NCI-H524 treated with DMSO at 0.1 percent for 48 hours (cell line): ENCODE measurements around the gene ARHGAP6.
"Not testable (repeated sequence)": the region's sequence is repeated elsewhere in the genome, so short reads cannot be mapped to it uniquely, and the experiment has no call there.

Experiments
- DNase-seq: peaks from one replicate; lab custom pipeline; 2025; lab: John Stamatoyannopoulos, UW

The ARHGAP6 gene

GRCh38 chrX:11641349-11642065 is 24.2 kb downstream of the ARHGAP6 start:
- DNase-seq: no peak

GRCh38 chrX:11640089-11640488 is 25.6 kb downstream of the ARHGAP6 start:
- no peak for DNase-seq

GRCh38 chrX:11632732-11633131 is 33.0 kb downstream of the ARHGAP6 start:
- DNase-seq: no peak

- DNase-seq: no peak
These were observed 36.0 kb downstream of the ARHGAP6 start for GRCh38 chrX:11629593-11630211.

GRCh38 chrX:11628399-11628798 is 37.3 kb downstream of the ARHGAP6 start:
- no peak for DNase-seq

GRCh38 chrX:11626351-11626750 is 39.4 kb downstream of the ARHGAP6 start:
- DNase-seq: no peak

GRCh38 chrX:11619441-11619840 is 46.3 kb downstream of the ARHGAP6 start:
- no peak for DNase-seq

- not testable (repeated sequence) for DNase-seq
These were observed 51.5 kb downstream of the ARHGAP6 start for GRCh38 chrX:11614253-11614652.

GRCh38 chrX:11611965-11612364 is 53.8 kb downstream of the ARHGAP6 start:
- DNase-seq: no peak

GRCh38 chrX:11611161-11611560 is 54.6 kb downstream of the ARHGAP6 start:
- no peak for DNase-seq

GRCh38 chrX:11609109-11609508 is 56.6 kb downstream of the ARHGAP6 start:
- DNase-seq: no peak

- no peak for DNase-seq
These were observed 59.3 kb downstream of the ARHGAP6 start for GRCh38 chrX:11606408-11606807.

GRCh38 chrX:11600578-11600977 is 65.1 kb downstream of the ARHGAP6 start:
- no peak for DNase-seq

GRCh38 chrX:11597479-11597878 is 68.2 kb downstream of the ARHGAP6 start:
- no peak for DNase-seq

- no peak for DNase-seq
These were observed 73.9 kb downstream of the ARHGAP6 start for GRCh38 chrX:11591723-11592346.

- DNase-seq: no peak
These were observed 76.1 kb downstream of the ARHGAP6 start for GRCh38 chrX:11589641-11590040.

GRCh38 chrX:11588097-11588496 is 77.6 kb downstream of the ARHGAP6 start:
- DNase-seq: no peak

GRCh38 chrX:11585174-11585573 is 80.5 kb downstream of the ARHGAP6 start:
- no peak for DNase-seq

GRCh38 chrX:11580789-11581188 is 84.9 kb downstream of the ARHGAP6 start:
- peak; percentile 76 for DNase-seq

- peak; percentile 71 for DNase-seq
These were observed 85.8 kb downstream of the ARHGAP6 start for GRCh38 chrX:11579636-11580600.

GRCh38 chrX:11578301-11578700 is 87.4 kb downstream of the ARHGAP6 start:
- not testable (repeated sequence) for DNase-seq

GRCh38 chrX:11577603-11578002 is 88.1 kb downstream of the ARHGAP6 start:
- no peak for DNase-seq
